GM19467 (cell line): Measurements from ENCODE around the gene FAM120A.

Experiments
- ATAC-seq: cut with Tn5 transposase; IDR thresholded peaks from one replicate; pipeline ENCODE4 v1.9.1; 2021; ENCODE audit warnings: mild to moderate bottlenecking, moderate library complexity; ENCODE audit not compliant: unreplicated experiment

The FAM120A gene

DNA sequence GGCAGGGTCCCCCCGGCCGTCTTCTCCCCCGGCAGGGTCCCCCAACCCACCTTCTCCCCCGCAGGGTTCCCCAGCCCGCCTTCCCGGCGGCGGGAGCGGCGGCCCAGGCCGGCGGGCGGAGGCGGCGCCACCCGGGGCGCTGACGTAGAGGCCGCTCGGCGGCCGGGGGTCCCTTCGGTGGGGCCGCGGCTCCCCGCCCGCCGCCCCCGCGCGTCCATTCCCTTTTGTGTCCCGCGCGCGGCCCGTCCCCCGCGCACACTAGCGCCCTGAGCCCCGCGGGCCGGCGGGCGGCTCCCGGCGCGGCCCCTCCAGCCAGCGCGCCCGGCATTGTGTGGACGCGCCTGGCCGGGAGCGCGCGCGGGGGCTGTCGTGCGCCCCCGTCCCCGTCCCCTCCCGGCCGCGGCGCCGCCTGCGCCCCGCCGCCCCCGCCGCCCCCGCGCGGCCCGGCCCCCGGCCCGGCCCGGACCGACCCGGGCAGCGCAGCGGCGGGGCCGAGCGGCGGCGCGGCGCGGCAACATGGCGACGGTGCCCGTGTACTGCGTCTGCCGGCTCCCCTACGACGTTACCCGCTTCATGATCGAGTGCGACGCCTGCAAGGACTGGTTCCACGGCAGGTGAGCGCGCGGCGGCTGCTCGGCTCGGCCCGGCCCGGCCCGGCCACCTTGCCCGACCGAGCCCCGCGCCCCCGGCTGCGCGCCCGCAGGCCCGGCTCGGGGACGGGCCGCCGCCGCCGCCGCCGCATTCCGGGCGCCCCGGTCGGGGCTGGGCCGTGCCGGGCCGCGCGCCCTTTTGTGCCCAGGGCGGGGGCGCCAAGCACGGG is 125.0 kb downstream of the FAM120A start, which contains the start of gene PHF2:
PHF2 (plus strand) TSS at position 327 of the 820 bp plus-strand sequence; CDS start at position 517, 190 bp downstream.
- no peak for ATAC-seq

DNA sequence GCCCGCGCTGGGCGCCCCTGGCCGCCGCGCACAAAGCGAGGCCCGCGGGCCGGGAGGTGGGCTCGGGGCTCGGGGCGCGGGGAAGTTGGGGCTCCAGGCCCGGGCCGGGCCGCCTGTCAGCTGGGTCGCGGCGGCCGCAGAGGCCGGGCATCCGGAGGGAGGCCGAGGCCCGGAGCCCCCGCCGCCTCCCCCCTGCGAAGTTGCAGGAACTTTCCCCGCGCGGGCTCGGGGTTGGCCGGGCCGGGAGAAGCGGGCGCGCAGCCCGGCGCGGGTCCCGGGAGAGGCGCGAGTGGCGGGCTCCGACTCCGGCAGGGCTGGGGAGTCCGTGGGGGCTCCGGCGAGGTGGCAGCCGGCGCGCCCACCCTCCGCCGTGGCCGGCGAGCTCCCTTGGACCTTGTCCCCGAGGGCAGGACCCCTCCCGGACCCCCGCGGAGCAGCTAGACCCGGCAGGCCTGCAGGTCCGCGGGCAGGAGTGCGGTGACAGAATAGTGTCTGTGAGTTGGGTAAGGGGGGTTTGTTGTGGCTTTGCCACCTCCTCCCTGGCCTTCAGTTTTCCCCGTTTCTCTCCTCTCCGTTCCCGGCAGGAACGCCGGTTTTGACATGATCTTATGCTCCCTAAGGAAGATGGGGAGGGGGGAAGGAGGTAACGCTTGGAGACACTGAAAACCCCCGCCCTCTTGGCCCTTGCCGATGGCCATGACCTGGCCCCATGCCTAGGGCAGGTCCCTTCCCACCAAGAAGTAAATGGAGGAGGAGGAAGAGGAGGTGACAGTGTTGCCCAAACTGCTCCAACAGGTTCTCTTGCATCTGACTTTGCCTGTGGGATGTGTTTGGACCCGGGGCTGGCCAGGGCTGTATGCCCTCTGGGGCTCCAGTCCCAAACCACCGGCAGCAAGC is 125.8 kb downstream of the FAM120A start:
- ATAC-seq: no peak

DNA sequence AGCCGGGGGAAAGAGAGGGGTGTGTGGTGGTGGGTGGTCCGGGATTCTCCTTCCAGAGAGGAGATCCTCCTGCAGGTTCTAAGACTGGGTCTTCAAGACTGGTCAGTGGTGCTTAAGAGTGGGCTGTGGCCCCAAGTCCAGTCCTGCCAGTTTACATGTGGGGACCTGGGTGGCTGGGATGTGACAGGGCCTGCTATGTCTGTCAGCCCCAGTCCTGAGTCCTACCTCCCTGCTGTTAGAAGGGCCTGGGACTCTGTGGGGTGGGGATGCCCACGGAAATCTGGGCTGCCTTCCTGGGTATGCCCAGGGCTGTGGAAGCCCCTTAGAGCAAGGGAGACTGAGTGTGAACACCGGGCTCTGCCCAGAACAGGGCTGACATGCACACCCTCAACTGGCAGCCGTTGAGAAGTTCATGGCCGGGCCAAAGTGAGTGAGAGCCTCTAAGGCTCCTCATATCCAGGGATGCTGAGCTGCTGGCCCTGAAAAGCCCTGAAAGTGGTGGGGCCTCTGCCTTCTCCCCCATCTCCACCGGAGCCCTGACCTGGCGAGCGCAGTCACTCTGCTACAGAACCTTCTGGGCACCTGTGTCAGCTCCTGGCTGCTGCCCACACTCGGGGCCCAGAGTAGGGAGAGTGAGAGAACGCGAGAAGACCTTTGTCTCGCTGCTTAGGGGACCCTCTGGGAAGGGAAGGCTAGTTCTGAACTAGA is 126.6 kb downstream of the FAM120A start:
- no peak for ATAC-seq

DNA sequence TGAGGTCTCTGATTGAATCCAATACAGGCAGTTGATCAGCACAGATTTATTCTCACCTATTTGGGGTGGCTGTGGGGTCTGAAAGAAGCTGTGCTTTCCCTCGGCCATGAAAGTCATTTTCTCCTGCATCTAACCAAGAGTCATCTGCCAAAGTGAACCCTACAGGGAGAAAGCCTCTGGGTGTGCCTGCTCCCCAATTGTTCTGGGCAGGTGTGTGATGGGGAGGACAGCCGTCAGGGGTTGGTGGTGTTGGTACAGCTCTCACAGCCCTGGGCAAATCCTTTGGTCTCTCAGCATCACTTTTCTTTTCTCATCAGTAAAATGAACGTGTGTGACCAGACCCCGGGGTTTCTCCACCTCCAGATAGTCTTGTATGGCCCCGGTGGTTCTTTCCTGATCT is 127.4 kb downstream of the FAM120A start:
- ATAC-seq: no peak

DNA sequence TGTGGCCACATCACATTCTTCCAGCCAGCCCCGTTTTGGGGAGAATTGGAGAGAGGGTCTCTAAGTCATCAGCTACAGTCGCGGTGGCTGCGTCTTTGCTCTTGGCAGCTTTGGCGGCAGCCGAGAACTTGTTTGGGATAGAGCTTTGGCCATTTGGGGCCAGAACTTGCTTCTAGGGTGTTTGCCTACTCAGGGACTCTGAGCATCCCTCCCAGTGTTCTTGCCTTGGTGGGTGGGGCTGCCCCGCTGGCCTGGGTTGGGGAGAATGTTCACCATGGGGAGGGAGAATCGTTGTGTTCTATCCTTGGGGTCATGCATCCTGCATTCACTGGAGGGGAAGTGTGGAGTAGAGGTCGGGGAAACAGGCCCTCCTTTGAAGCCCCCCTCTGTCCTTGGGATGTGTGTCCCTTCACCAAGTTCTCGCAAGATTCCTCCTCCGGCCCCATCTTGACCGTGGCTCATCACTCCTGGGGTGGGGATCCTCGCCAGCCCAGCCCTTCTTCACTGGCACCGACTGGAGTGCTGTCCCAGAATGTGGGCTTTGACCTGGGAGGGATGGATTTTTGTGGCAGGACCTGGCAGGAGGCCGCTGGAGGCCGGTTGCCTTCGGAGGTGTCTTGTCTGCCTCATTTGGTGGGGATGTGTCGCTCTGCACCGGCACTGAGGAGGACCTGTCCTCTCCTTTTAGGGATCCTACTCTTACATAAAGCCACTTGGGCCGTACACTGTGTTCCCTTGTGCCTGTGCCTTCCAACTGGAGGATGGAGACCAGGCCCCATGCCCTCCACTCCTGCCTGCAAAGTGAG is 128.4 kb downstream of the FAM120A start:
- ATAC-seq: no peak

DNA sequence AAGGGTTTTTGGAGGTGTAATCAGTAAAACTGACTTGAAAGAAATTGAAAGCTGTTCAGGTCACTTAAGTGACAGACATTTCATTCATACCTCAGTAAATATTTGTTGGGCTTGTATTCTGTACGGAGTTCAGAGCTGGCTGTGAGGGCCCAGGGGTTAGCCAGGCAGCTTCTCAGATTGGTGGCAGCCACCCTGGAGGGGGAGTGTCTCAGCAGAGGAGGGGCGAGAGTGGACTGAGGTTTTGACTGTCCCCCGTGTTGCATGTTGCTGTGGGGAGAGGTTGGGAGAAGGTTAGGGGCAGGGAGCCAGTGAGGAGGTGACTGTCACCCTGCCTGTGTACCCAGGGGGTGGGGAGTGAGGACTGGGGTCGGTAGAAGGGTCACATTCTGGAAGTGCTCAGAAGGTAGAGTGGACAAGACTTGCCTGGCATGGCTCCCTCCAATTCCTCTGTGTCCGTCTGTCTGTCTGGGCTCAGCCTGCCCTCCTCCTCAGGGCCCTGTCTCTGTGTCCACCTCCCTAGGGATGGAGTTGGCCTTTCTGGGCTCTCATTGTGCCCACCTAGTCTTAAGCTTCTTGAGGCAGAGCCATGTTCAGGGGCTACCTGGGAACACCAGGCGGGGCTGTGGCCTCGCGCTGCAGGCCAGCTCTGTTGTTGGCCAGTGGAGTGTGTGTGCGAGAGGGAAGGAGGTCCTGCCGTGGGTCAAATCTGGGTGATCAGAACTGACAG is 129.3 kb downstream of the FAM120A start:
- ATAC-seq: no peak

DNA sequence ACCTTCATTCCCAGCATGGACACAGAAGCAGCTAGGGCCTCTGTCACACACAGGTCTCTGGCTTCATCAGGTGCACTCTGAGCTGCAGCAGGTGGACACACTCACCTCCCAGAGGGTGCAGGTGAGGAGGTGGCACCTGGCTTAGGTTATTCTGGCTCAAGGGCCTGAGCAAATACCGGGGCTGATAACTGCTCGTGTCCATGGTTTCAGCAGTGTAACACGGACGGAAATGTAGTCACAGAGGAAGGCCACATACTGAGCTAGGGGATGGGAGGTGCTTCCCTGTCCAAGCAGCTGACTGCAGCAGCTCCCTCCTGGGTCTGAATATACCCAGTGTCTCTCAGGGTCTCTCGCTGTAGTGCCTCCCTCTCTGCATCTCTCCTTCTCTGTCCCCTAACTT is 130.6 kb downstream of the FAM120A start:
- no peak for ATAC-seq

DNA sequence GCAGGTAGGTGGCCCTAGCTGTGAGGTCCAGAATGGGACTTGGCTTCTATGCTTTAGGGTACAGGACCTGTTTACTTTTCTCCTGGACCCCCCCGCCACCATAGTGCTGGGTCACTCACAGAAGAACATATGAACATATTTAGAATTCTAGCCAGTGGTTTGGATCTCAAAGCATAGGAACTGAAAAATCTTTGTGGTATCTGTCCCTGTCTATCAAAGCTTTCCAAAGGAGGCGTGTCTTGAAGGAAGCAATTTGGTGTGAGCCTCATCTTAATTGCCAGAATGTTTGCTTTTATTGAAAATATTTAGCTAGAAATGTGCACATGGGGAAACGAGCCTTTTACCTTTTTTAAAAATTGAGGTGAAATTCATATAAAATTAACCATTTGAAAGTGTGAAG is 131.1 kb downstream of the FAM120A start:
- no peak for ATAC-seq

DNA sequence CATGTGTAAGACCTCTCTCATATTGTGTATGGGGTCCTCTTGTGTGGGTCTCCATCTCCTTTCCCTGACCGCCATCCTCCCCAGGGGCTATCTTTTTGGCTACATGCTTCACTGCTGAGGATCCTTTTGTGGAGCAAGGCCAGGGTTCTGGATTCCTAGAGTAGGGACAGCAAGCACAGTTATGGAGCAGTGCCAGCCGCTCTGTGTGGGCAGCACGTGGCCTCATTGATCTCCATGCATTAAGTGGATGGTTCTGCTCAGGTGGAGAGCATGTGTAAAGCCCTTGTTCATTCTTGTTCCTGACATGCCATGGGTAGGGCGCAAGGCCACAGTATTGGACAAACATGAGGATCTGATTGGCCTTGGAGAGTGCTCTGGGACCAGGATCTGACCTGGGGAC is 133.8 kb downstream of the FAM120A start:
- no peak for ATAC-seq

DNA sequence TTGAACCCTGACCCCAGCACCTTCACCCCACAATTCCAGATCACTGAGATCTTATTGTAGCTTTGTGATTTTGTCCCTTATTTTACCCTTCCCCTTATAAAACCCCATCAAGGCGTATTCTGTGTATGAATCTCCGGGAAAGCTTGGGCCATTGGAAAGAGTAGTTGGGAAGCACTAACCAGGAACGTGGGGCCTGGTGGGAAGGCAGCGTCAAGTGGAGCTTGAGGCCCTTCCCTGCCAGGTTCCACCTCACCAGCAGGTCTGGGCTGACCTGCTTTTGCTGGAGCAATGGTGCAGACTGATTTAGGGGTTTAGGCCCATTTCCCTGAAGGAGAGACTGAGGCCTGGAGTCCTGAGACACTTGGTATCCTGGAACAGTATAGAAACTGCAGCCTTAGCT is 134.2 kb downstream of the FAM120A start:
- ATAC-seq: no peak

DNA sequence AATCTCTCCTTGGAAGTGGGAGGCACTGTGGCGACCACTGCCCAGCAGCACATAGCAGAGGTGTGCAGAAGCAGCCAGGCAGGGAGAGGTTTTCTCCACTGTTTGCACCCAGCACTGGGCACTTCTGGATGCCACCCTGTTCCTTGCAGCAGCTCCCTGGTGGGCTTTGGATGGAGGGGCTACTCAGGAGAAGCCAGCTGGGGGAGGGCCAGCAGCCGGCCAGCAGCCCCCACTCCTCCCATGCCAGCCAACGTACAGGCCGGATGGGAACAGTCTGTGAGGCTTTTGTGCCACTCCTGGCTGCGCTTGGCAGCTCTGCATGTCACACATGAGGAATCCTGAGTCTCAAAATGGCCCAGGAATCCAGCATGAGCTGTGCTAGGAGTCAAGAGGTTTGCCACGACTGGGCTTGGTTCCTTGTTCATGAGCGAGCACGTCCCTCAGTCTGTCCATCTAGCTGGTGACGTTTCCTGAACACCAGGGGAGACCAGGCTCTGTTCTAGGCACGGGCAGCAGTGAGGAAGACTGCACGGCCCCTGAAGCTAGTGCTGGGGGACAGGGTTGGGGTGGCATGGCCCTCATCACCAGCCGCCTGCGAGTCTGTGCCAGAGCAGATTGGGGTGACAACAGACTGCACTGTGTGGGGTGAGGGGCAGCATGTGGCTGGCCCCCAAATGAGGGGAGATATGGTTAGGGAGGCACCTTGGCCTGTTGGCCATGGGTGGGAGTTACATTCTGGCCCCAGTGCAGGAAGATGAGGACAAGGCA is 135.0 kb downstream of the FAM120A start:
- ATAC-seq: no peak

DNA sequence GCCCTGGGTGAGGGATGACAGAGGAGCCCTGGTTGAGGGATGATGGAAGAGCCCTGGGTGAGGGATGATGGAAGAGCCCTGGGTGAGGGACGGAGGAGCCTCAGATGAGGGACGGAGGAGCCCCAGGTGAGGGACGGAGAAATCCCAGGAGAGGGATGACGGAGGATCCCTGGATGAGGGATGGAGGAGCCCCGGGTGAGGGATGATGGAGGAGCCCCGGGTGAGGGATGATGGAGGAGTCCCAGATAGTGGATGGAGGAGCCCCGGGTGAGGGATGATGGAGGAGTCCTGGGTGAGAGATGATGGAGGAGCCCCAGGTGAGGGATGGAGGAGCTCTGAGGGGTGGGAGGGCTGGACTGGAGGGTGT is 135.8 kb downstream of the FAM120A start:
- no peak for ATAC-seq

DNA sequence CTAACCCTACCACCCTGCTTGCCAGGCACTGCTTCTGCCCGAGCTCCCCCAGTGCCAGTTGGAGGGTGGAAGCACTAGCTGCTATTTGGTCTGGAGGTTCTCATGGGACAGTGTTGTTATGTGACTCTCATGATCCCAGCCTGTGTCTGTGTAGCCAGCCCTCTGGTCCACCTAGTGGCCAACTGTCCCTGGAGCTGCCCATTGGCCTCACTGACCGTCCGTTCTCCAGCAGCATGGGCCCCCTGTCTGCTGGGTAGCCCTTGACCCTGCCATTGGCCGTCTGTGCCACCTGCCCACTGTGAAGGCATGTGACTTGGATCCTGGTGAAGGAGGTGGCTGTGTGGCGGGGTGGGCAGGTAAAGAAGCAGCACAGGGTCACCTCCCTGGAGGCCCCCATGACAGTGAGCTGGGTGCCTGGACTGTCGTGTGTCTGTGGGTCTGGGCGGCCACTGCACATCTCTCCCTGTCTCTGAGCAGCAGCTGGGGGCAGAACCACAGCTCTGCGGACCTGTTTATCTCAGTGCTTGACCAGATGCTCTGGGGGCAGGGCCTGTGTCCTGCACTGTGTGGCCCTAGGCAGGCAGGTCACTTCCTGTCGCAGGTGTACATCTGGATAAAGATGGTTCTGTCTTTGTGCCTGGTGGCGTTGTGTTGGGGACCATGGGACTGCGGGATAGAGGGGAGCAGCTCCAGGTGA is 136.3 kb downstream of the FAM120A start:
- ATAC-seq: no peak

DNA sequence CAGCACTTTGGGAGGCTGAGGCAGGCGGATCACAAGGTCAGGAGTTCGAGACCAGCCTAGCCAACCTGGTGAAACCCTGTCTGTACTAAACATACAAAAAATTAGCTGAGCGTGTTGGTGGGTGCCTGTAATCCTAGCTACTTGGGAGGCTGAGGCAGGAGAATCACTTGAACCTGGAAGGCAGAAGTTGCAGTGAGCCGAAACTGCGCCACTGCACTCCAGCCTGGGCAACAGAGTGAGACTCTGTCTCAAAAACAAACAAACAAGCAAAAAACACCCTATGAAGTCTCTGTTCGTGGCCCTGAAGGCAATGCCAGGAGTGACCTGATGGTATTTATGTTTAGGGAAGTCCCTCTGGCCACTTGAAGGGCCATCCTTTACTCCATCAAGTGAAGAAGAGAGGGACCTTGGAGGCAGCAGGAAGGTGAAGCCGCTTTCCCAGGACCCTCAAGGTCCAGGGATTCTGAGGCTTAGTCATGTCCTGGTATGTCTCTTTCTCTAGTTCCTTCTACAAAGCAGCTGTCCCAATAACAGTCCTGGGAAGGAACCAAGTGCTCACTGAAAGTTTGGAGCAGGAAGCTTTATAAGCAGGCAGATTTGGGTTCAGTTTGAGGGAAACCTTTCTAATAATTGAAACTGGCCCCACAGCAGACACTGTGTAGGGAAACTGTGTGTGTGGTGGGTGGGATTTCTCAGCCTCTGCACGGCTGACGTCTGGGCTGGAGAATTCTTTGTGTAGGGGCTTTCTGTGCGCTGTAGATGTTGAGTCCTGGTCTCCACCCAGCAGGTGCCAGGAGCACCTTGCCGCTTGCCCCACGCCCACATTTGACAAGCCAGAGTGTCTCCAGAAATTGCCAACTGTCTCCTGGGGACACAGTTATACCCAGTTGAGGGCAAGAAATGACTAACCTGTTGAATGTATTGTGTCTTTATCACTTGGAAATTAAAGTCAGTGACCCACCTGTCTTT is 137.4 kb downstream of the FAM120A start:
- ATAC-seq: no peak

DNA sequence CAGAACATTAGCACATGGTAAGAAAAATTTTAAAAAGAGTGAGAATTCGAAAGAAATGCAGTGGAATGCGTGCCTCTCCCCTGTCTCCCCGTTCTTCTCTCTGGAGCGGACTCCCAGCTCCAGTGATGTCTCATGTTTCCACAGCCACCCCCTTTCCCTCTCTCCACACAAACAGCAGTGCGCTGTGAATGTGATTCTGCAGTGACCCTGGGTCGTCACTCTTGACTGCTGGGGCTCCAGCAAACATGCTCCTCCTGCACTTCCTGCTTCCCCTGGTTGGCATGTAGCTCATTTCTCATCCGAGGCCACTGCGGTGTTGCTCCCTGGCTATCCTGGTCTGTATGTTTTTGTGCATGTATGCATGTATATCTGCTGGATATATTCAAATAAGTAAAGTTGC is 138.2 kb downstream of the FAM120A start:
- ATAC-seq: no peak

DNA sequence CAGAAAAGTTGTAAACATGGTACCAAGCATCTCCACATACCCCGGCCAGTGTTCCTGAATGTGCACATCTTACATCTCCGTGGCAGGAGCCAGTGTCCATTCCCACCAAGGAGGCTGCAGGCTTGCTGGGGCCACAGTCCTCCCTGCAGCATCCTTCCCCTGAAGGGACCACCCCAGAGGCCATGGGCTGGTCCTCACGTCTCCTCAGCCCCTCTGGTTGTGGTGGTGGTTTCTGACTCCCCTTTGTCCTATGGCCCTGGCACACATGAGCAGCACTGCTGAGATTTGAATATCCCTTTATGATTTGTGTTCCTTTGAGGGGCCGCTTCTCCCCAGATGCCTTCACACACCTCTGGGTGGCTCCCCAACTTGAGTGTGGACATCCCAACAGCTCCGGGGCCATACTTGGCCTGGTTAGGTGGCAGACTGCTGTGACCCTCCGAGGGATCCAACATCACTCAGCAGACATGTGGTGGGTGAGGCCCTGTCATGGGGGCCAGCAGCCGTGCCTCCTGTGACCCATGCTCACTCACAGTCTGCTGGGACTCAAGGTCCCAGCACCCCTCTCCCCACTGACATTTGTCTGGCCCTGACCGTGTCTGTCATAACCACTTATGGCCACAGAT is 139.2 kb downstream of the FAM120A start:
- no peak for ATAC-seq
